ENCODE data around the gene MDM1. TPM values are rescaled to one million over a fixed set of nuclear protein-coding genes. Genes with fewer than 3 reads are reported as not detected.

Gene MDM1
- total RNA-seq, 1 experiment from 2014 or later: 10.1 TPM

GRCh38 chr12:68321140-68321539, 11.0 kb downstream of the MDM1 start:
- DNase-seq (ENCODE audit: low read depth): no peak

- DNase-seq (ENCODE audit: low read depth): peak; percentile 24
Measured at GRCh38 chr12:68319988-68320623, 12.1 kb downstream of the MDM1 start.

GRCh38 chr12:68317047-68317667, 15.0 kb downstream of the MDM1 start:
- peak; percentile 46 for DNase-seq (ENCODE audit: low read depth)

- DNase-seq (ENCODE audit: low read depth): peak; percentile 83
Measured at GRCh38 chr12:68310370-68310769, 21.8 kb downstream of the MDM1 start.

- DNase-seq (ENCODE audit: low read depth): no peak
Measured at GRCh38 chr12:68306564-68306963, 25.6 kb downstream of the MDM1 start.

GRCh38 chr12:68305278-68305677, 26.9 kb downstream of the MDM1 start:
- DNase-seq (ENCODE audit: low read depth): no peak

- no peak for DNase-seq (ENCODE audit: low read depth)
Measured at GRCh38 chr12:68304626-68305025, 27.5 kb downstream of the MDM1 start.

- DNase-seq (ENCODE audit: low read depth): no peak
Measured at GRCh38 chr12:68303850-68304249, 28.3 kb downstream of the MDM1 start.

GRCh38 chr12:68297929-68298328, 34.2 kb downstream of the MDM1 start:
- DNase-seq (ENCODE audit: low read depth): no peak

- DNase-seq (ENCODE audit: low read depth): no peak
Measured at GRCh38 chr12:68294251-68294650, 37.9 kb downstream of the MDM1 start.

GRCh38 chr12:68293347-68293746, 38.8 kb downstream of the MDM1 start:
- DNase-seq (ENCODE audit: low read depth): no peak

GRCh38 chr12:68292151-68292943, 39.8 kb downstream of the MDM1 start:
- no peak for DNase-seq (ENCODE audit: low read depth)

GRCh38 chr12:68291396-68292036, 40.6 kb downstream of the MDM1 start:
- peak; percentile 38 for DNase-seq (ENCODE audit: low read depth)

GRCh38 chr12:68290126-68290525, 42.0 kb downstream of the MDM1 start:
- DNase-seq (ENCODE audit: low read depth): peak; percentile 78

- no peak for DNase-seq (ENCODE audit: low read depth)
Measured at GRCh38 chr12:68287106-68287505, 45.1 kb downstream of the MDM1 start.

GRCh38 chr12:68286396-68286795, 45.8 kb downstream of the MDM1 start:
- DNase-seq (ENCODE audit: low read depth): no peak

- no peak for DNase-seq (ENCODE audit: low read depth)
Measured at GRCh38 chr12:68285541-68285940, 46.6 kb downstream of the MDM1 start.

GRCh38 chr12:68281322-68282077, 50.7 kb downstream of the MDM1 start:
- DNase-seq (ENCODE audit: low read depth): no peak

- DNase-seq (ENCODE audit: low read depth): no peak
Measured at GRCh38 chr12:68280240-68280639, 51.9 kb downstream of the MDM1 start.

- DNase-seq (ENCODE audit: low read depth): peak; percentile 57
Measured at GRCh38 chr12:68279227-68280054, 52.7 kb downstream of the MDM1 start.

Measured in M059J (cell line).